Fibroblast of skin of left biceps (primary cell): Measurements from ENCODE around the gene SMYD4.
"Not testable (repeated sequence)": the region's sequence is repeated elsewhere in the genome, so short reads cannot be mapped to it uniquely, and the experiment has no call there.

Experiments
- DNase-seq, 2 experiments: peaks; one replicate each; pipeline ENCODE4 v3.0.0-alpha.2; 2013; ENCODE audit warnings: low read depth in 2 of 2

Gene SMYD4

GRCh38 chr17:1820528-1821252 lies 9.0 kb downstream of the SMYD4 start:
- DNase-seq, result peak in 1 of 2 experiments; percentile 8

DNA sequence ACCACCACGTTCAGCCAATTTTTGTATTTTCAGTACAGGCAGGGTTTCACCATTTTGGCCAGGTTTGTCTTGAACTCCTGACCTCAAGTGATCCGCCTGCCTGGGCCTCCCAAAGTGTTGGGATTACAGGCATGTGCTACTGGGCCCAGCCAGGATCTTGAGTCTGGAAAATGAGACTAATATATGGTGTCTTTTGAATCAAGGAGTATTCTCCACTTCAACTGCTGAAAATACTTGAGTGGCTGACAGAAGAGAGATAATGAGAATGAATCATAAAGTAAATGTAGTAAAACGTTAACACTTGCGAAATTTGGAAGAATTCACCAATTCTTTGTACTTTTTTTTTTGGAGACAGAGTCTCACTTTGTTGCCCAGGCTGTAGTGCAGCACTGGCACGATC lies 16.6 kb downstream of the SMYD4 start:
- no peak for DNase-seq

DNA sequence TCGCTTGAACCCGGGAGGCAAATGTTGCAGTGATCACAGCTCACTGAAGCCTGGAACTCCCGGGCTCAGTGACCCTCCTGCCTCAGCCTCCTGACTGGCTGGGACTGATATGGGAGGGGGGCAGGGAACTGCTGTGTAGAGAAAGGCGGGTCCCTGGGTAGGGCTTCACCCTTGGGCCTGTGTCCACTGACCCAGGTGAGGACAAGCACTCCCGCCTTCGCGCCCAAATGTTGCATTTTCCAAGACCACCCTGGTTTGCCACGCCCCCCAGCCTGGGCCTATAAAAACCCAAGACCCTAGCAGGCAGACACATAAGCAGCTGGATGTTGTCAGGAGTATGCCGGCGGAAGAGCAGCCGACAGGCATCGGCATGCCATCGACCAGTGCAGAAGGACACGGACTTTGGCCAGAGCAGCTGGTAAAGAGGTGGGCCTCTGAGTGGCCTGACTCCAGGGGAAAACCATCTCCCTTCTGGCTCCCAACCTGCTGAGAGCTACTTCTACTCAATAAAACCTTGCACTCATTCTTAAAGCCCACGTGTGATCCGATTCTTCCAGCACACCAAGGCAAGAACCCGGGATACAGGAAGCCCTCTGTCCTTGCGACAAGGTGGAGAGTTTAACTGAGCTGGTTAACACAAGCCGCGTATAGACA lies 19.1 kb downstream of the SMYD4 start:
- no peak for DNase-seq

DNA sequence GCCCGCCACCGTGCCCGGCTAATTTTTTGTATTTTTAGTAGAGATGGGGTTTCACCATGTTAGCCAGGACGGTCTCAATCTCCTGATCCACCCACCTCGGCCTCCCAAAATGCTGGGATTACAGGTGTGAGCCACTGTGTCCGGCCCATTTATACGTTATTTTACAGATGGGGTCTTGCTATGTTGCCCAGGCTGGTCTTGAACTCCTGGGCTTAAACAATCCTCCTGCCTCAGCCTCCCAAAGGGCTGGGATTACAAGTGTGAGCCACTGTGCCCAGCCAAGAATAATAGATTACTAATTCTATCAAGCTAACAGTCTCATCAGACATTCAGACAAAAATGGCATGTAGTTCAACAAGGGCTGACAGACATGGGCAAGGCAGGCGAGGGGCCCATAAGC lies 19.9 kb downstream of the SMYD4 start:
- not testable (repeated sequence) for DNase-seq

DNA sequence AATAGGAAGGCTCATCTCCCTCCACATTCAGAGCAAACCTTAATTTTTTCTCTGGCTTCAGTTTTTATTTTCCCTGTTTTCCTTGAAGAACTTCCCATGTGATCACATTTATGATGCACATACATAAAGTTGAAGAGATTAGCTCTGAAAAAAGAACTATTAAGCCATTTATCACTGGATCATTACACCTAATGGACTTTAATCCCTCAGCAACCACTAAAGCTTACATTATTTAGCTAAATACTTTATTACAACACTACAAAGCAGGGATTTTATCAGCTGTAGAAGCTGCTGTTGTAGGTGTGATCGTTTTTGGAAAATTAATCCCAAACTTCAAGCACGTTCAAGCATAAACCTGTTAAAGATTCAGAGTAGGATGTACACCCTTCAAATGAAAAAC lies 21.1 kb downstream of the SMYD4 start:
- no peak for DNase-seq

- DNase-seq, result no peak
These were observed 21.8 kb downstream of the SMYD4 start for GRCh38 chr17:1807890-1808289.

- DNase-seq, result no peak
These were observed 26.4 kb downstream of the SMYD4 start for GRCh38 chr17:1803280-1803679.

DNA sequence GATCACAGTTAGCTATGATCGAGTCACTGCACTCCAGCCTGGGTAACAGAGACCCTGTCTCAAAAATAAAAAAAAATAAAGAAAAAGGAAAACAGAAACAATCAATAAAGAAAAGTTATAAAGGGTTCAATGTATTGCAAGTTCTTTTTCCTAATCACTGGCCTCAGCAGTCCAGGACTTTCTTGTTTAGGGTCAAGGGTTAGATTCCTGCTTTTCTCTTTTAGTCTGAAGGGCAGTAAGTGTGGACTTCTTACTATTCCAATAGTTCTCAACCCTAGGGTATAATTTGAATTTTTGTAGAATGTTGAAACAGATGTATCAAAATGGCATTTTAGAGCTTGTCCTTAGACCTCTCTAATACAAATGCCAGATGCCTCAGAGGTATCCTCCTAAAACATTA lies 27.3 kb downstream of the SMYD4 start:
- no peak for DNase-seq

DNA sequence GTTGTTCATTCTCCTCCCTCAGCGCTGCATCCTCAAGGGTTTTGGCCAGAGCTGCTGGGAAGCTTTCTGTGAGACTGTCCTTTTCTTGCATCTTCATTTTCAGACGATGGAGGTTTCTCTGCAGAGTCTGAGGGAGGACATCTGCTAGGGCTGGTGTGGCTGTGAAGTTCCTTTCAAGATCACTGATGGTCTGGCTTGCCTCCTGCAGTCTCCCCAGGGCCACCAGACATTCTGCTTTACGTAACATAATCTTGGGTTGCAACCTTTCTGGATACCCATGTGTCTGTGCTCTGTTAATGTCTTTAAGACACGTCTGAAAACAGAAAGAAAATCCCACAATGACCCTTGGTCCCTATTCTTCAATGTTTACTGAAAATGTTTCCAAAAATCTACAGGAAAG lies 29.0 kb downstream of the SMYD4 start:
- DNase-seq, result no peak

DNA sequence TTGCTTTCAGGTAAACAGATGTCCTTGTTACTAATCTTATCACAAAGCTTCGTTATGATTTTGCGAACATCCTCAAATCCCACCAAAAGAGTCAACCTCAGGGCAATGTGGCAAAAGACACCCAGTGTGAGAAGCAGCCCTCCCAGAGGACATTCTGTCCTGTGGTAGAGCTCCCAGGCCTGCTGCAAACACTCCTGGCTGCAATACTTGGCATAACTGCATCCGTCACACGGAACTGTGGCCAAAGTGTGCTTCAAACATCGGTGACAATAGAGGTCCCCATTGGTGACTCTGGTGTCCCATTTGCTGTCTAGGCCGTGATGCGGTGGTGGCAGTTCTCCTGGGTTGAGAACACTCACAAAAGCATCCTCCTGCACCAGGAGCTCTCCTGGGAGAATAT lies 29.5 kb downstream of the SMYD4 start:
- no peak for DNase-seq

- not testable (repeated sequence) for DNase-seq
These were observed 31.9 kb downstream of the SMYD4 start for GRCh38 chr17:1797846-1798245.

DNA sequence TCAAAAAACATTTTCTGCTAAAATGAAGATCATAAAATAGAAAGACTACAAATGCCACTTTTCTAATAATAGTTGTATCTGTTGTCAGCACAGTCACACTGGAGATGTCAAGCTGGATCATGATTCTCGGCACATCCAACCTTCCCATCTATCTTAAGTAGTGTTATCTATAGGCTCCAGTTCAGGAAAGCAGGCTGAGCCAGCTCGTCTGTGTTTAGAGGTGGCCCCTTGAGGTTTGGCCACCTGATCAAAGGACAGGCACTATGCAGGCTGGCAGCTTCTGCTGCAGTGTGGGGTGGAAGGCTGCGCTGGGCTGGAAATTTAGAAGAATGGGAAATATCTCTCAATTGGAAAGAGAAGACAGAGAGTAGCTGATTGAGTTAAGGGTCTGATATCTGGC lies 32.4 kb downstream of the SMYD4 start:
- DNase-seq, result no peak

GRCh38 chr17:1796800-1797199 lies 32.9 kb downstream of the SMYD4 start:
- DNase-seq, result no peak

GRCh38 chr17:1793447-1793806 lies 36.3 kb downstream of the SMYD4 start:
- no peak for DNase-seq

GRCh38 chr17:1792495-1793446 lies 36.9 kb downstream of the SMYD4 start:
- DNase-seq, result no peak

- DNase-seq, result no peak
These were observed 39.8 kb downstream of the SMYD4 start for GRCh38 chr17:1789936-1790335.

DNA sequence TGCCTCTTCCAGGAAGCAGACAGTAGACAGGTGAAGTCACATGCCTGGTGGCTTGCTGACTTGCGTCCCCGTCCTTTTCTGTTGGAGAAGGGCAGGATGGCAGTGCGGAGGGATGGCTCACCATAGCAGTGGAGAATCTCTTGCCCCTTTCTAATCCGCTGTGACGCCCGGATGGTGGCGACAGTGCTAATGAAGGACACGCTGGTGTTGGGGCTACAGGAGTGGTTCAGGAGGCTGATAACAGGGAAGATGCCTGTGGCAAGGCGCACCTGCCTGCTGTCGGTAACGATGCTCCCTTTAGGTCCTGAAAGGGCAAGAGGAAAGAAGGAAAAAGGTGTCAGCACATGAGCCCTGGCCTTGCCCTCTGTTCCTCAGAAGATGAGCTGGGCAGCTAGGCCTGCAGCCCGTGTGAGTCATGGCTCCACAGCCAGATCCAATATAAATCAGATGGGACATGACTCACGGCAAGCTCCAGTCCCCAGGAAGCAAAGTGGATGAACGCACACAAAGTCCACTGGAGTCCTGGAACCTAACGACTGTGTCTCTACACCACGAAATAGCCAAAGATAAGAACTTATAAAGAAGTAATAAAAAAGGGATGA lies 42.3 kb downstream of the SMYD4 start:
- DNase-seq, result peak; percentile 58 to 60

- DNase-seq, result no peak
These were observed 43.0 kb downstream of the SMYD4 start for GRCh38 chr17:1786708-1787107.

GRCh38 chr17:1785930-1786329 lies 43.8 kb downstream of the SMYD4 start:
- no peak for DNase-seq

- DNase-seq, result peak; percentile 64 to 69
These were observed 45.7 kb downstream of the SMYD4 start for GRCh38 chr17:1783834-1784611.

DNA sequence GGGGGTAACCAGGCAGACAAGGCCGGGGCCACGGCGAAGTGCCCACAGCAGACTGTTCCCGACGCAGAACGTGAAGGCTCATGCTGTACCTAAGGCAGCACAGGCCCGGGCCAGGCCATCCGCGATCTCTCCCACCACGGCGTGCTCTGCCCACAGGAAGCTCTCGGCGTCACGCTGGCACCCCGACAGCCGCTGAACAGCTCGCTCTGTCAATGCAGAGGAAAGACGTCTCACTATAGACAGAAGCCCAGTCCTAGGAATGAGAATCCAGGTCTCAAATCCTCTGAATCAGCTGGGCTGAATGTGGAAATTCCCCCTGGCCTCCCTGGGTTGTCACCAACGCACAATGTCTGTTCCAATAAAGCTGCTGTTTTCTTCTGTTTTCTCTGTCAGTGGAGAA lies 46.4 kb downstream of the SMYD4 start:
- DNase-seq, result no peak
